Epidermal melanocyte (primary cell): ENCODE measurements around the gene PNKP.

Experiments
- DNase-seq: peaks from one replicate; pipeline ENCODE4 v3.0.0; 2011; ENCODE audit warnings: low spot score; ENCODE audit not compliant: insufficient read length

PNKP gene

GRCh38 chr19:49860336-49861102 is 6.9 kb downstream of the PNKP start:
- no peak for DNase-seq

- DNase-seq, result no peak
Measured at GRCh38 chr19:49859682-49860335, 7.6 kb downstream of the PNKP start.

GRCh38 chr19:49858088-49858985 is 9.0 kb downstream of the PNKP start:
- DNase-seq, result no peak

- DNase-seq, result no peak
Measured at GRCh38 chr19:49857838-49858087, 9.6 kb downstream of the PNKP start.

- no peak for DNase-seq
Measured at GRCh38 chr19:49857061-49857837, 10.1 kb downstream of the PNKP start.

- DNase-seq, result no peak
Measured at GRCh38 chr19:49856574-49857021, 10.8 kb downstream of the PNKP start.

GRCh38 chr19:49855676-49856573 is 11.5 kb downstream of the PNKP start:
- DNase-seq, result no peak

GRCh38 chr19:49855277-49855675 is 12.1 kb downstream of the PNKP start:
- no peak for DNase-seq

GRCh38 chr19:49854378-49855263 is 12.8 kb downstream of the PNKP start:
- DNase-seq, result no peak

- no peak for DNase-seq
Measured at GRCh38 chr19:49853852-49854377, 13.5 kb downstream of the PNKP start.

- DNase-seq, result no peak
Measured at GRCh38 chr19:49852631-49853126, 14.7 kb downstream of the PNKP start.

GRCh38 chr19:49851456-49852259 is 15.7 kb downstream of the PNKP start:
- no peak for DNase-seq

GRCh38 chr19:49850487-49851342 is 16.7 kb downstream of the PNKP start, which contains the start of gene PTOV1:
PTOV1 (plus strand) TSS chr19:49851159.
- peak; percentile 95 for DNase-seq

- DNase-seq, result no peak
Measured at GRCh38 chr19:49850221-49850486, 17.2 kb downstream of the PNKP start.

- DNase-seq, result no peak
Measured at GRCh38 chr19:49849433-49850220, 17.7 kb downstream of the PNKP start.

GRCh38 chr19:49848938-49849337 is 18.4 kb downstream of the PNKP start:
- no peak for DNase-seq
